GM18507 (cell line): Measurements from ENCODE around the gene POMT2.
"Not testable (repeated sequence)": the region's sequence is repeated elsewhere in the genome, so short reads cannot be mapped to it uniquely, and the experiment has no call there.

Experiments used
- DNase-seq: peaks from one replicate; pipeline ENCODE4 v3.0.0; 2011; ENCODE audit warnings: low read depth; ENCODE audit not compliant: insufficient read length; ENCODE audit errors: extremely low spot score
- FAIRE-seq: peaks from 2 replicates; lab custom pipeline; 2011; peaks lifted over from hg19 to GRCh38; lab: Jason Lieb, UNC

The POMT2 gene

GRCh38 chr14:77325746-77326094 lies 5.0 kb upstream of the POMT2 start:
- no peak for FAIRE-seq
- no peak for DNase-seq

DNA sequence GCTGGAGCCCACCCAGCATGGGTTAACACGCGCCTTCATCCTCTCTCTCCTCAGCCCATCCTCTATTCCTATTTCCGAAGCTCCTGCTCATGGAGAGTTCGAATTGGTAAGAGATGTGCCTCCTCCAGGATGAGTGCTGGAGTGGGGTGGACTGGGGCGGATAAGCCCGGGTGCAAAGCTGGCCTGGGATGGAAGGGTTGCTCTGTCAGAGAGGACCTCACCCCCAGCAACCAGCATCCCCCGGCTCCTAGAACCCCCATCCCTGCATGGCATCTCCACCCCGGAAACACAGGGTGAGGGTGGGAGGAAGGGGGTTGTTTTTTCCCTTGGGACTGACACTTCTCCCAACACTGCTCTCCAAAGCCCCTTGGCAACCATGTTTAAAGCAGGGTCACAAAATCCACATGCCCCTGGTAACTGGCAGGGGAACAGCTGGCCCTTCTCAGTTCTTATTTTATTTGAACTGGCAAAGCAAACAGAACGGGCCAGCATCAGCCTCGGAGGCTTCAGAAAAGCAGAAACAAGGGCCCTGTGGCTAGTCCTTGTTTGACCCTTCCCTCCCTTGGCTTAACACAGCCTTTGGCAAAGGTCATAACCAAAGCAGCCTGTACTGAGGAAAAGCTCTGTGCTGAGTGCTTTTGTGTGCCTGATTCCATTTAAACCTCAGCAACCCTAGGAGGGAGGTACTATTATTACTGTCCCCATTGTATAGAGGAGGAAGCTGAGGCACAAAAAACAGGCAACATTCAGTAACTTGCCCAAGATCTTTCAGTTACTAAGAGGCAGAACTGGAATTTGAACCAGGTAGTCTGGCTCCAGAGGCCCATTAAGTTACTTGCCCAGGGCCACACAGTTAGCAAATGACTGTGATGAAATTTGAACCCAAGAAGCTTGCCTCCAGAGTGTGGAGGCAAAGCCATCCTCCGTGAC lies 4.4 kb upstream of the POMT2 start:
- no peak for DNase-seq
- no peak for FAIRE-seq

GRCh38 chr14:77324289-77324688 lies 3.6 kb upstream of the POMT2 start:
- no peak for FAIRE-seq
- DNase-seq, result no peak

DNA sequence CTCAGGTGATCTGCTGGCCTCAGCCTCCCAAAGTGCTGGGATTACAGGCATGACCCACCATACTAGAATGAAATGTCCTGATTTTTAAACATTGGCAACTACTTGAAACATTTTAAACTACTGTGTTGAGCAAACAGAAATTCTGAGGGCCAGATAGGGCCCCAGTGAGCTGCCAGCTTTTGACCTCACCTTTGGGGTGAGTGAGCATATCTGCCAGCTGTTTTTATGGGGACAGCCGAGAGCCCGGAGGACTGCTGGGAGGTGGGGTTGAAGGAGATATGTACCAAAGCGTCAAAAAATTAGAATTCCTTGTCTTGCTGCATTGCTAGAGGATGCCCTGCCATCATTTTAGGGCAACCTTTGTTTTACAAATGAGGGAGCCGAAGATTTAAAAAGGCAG lies 2.9 kb upstream of the POMT2 start:
- FAIRE-seq, result no peak
- DNase-seq, result no peak

- DNase-seq (no peak), FAIRE-seq (no peak)
Observed at GRCh38 chr14:77322951-77323350, 2.3 kb upstream of the POMT2 start.

DNA sequence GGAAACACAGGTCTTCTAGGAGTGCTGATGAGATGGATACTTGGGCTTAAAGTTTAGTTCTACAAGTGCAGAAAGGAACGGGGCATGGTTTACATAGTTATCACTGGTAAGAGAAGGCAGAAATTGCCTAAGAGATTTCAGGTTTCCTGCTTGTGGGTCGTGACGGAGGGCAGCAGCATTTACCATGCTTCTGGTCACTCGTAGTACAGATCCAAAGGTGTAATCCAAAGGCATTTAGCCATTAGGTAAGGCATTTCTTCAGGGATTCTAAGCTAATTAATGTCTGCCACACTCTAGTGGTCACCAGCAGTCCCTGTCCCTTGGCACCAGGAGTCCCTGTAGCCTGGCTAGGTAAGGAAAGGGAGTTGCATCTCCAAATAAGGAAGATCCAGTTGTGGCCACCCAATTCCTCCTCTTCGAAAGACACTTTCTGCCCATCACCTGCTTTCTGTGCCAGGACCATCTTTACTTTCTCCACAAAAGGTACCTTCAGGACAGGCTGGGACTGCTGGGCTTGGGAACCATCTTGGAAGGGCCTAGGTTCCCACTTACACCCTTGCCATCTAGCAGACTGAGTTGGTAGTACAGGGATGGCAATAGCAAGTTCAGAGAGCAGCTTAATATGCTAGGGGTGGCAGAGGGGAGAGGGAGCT lies 1.7 kb upstream of the POMT2 start:
- DNase-seq (no peak), FAIRE-seq (no peak)

- FAIRE-seq (no peak), DNase-seq (no peak)
Observed at GRCh38 chr14:77319422-77319821, 1.3 kb downstream of the POMT2 start.

GRCh38 chr14:77318756-77319155 lies 1.9 kb downstream of the POMT2 start:
- not testable (repeated sequence) for DNase-seq, FAIRE-seq

DNA sequence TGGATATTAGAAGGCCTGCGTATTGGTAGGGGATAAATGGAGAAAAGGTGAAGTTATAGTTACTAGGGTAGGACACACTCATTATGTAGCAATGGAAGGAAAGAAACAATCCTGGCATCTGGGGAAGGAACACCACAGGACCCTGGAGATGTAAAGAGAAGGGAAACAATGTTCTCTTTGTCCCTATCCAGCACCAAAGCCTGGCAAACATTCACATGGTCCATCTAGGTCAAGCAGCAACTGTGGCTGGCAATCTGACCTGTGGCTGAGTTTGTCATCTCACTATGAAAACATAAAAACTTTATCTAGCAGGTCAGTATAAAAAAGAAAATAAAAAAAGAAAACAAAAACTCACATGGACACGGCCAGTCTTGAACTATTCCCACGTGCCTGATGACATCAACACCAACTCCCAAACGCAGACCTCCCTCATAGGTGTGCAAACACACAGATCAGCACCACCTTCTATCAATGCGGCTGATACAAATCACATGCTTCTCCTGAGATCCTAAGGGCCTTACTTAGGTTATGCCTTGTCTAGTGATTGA lies 2.6 kb downstream of the POMT2 start:
- FAIRE-seq (no peak), DNase-seq (no peak)

- FAIRE-seq (no peak), DNase-seq (no peak)
Observed at GRCh38 chr14:77316872-77317301, 3.8 kb downstream of the POMT2 start.

GRCh38 chr14:77316195-77316505 lies 4.5 kb downstream of the POMT2 start:
- no peak for FAIRE-seq

GRCh38 chr14:77314539-77315457 lies 5.9 kb downstream of the POMT2 start:
- no peak for FAIRE-seq

More at GRCh38 chr14:77316195-77316505, 4.5 kb downstream of the POMT2 start:
- no peak for DNase-seq

DNA sequence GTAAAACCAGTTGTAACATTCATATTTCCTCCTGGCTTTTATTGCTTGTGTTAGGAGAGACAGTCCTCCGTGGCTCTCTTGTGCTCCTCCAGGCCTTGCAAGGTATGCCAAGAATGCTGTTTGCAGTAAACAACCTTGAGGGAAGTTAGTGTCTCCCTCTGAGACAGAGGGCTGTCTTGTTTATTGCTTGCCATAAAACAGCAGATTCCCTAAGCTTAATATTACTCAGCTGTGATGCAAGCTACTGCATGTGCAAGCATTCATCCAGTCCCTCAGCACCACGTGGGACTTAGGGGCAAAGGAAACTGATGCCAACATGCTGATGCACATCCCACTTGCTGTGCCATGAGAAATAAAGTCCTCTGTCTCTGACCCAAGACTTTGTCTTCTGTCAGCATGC lies 6.6 kb downstream of the POMT2 start:
- DNase-seq (no peak), FAIRE-seq (no peak)

More at GRCh38 chr14:77314539-77315457, 5.9 kb downstream of the POMT2 start:
- no peak for DNase-seq

- no peak for FAIRE-seq
- DNase-seq, result no peak
Observed at GRCh38 chr14:77313371-77313770, 7.3 kb downstream of the POMT2 start.

DNA sequence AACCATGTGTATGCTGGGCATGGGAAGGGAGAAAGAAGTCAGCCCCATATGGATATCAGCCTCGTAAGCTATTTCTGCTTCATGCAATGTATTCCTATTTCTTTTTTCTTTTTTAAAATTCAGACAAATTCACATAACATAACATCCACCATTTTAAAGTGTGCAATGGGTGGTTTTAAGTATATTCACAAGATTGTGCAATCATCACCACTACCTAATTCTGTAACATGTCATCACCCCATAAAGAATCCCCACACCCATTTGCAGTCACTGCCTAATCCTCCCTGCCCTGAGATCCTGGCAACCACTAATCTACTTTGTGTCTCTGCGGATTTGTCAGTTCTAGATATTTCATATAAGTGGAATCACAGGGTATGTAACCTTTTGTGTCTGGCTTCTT lies 9.5 kb downstream of the POMT2 start:
- FAIRE-seq (no peak), DNase-seq (no peak)

DNA sequence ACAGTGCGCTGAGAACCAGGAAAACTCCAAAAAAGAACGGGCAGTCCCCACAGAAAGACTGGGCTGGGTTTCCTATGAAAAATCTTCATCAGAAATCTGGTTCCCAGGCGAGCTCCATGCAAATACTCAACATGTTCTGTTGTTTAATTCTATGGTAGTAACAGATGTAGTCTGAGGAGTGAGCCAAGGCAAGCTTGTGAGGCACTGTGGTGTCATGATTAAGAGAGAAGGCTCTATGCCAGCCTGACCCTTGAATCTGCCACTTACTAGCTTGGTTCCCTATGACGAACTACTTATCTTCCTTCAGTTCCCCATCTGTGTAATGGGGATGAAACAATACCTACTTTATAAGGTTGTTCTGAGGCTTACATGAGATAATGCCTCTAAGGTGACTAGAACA lies 10.7 kb downstream of the POMT2 start:
- DNase-seq (no peak), FAIRE-seq (no peak)

DNA sequence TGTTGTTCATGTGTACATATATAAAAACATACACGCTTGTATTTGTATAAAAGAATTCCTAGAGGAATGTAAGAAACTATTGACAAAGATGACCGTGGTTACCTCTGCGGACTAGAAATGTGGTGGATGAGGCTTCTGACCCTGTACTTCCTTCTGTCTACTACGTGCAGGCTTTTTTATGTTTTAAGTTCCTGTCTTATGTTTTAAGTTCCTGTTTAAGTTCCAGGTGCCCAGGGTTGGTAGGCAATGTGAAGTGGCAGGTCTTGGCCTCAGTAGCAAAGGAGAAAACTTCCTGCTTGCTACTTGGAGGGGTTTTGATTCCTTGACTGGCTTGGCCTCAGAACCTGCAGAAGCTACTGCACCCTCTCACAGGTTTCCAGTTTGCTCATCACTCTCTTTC lies 11.6 kb downstream of the POMT2 start:
- FAIRE-seq (no peak), DNase-seq (no peak)

DNA sequence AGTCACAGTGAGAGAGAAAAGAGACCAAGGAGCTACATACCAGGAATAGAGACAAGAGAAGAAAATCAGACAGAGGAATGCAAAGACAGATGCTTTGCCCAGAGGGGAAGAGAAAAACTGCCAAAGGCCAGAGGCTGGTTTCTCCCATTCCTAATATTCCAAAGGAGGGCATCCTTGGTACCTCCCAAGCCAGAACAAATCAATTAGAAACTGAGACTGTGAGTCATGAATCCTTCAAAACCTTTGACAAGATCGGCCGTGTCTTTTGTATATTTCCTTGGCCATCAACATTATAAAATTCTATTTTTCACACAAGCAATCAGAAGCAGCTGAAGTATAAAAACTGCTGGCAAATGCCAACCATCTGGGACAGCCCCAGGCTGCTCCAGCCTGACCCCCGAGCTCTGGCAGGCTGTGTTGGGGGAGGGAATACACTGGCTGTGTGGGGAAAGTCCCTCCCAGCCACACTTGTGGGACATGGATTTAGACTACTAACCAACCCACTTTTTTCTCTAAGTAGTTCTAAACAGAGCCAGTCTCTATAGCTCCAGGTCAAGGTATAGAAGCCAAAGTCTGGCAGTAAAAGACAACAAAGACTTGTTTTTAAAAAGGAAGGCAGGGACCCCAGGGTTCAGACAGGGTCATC lies 13.7 kb downstream of the POMT2 start:
- FAIRE-seq, result no peak

GRCh38 chr14:77306416-77306815 lies 14.3 kb downstream of the POMT2 start:
- DNase-seq, result no peak
- no peak for FAIRE-seq

More for the DNA sequence above, 13.7 kb downstream of the POMT2 start:
- DNase-seq, result no peak
